DMS 273 (cell line): ENCODE data around the gene GCC1.

Source experiments
- DNase-seq: peaks from one replicate; lab custom pipeline; 2025; ENCODE audit not compliant: unreplicated experiment; lab: John Stamatoyannopoulos, UW

GCC1 gene

DNA sequence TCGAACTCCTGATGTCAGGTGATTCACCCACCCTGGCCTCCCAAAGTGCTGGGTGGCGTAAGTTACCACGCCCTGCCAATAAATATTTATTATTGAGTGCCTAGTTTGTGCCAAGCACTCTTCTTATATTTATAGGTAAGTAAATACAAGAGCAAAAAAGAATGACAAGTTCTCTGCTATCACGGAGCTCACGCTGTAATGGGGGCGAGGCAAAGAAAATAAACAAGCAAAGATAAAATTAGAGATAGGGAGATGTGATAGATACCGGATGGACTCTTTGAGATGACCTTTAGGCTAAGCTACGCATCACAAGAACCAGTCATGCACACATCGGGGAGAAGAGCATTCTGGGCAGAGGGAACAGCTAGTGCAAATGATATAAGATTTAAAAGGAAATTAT lies 46.3 kb downstream of the GCC1 start:
- DNase-seq: no peak

GRCh38 chr7:127536741-127537140 lies 48.7 kb downstream of the GCC1 start:
- no peak for DNase-seq

DNA sequence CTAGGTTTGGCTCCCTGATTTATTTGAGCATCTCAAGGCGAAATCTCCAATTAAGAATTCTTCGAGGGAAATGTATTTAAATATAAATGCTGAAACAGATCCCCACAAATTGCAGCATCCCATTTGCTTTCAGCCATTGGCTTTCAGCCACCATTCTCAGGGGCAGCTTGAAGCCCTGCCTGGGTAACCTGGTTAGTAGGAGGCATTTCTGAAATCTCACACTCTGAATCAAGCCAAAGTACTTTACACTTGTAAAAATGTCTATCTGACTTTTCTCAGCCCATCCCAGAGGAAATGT lies 49.1 kb downstream of the GCC1 start:
- no peak for DNase-seq

GRCh38 chr7:127535546-127536393 lies 49.6 kb downstream of the GCC1 start:
- no peak for DNase-seq

- DNase-seq: no peak
Measured at GRCh38 chr7:127534636-127535035, 50.8 kb downstream of the GCC1 start.

DNA sequence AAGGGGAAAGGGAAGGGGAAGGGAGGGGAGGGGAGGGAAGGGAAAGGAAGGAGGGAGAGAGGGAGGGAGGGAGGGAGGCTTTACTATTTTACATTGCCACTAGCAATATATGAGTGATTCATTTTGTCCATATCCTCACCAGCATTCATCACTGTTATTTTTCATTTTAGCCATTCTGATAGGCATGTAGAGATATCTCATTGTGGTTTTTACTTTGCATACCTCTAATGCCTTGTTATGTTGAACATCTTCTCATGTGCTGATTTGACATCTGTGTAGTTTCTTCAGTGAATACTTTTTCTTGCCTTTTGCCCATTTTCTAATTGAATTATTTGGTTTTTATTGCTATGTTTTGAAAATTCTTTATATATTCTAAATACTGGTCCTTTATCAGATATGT lies 52.7 kb downstream of the GCC1 start:
- DNase-seq: no peak

DNA sequence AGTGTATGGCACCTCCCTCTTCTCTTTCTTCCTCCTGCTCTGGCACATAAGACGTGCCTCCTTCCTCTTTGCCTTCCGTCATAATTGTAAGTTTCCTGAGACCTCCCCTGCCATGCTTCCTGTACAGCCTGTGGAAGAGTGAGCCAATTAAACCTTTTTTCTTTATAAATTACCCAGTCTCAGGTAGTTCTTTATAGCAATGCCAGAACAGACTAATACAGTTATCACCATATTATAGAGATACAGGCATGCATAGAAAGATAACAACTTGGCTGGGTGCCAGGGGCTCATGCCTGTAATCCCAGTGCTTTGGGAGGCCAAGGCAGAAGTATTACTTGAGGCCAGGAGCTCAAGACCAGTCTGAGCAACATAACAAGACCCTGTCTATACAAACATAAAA lies 53.2 kb downstream of the GCC1 start:
- peak; percentile 16 for DNase-seq
